Measurements from ENCODE around the gene CLEC5A.

- TF ChIP-seq CTCF (IDR thresholded peaks at IDR 0.05; ENCODE audit: insufficient read depth, low read length): no peak
- TF ChIP-seq, protein P1, sequence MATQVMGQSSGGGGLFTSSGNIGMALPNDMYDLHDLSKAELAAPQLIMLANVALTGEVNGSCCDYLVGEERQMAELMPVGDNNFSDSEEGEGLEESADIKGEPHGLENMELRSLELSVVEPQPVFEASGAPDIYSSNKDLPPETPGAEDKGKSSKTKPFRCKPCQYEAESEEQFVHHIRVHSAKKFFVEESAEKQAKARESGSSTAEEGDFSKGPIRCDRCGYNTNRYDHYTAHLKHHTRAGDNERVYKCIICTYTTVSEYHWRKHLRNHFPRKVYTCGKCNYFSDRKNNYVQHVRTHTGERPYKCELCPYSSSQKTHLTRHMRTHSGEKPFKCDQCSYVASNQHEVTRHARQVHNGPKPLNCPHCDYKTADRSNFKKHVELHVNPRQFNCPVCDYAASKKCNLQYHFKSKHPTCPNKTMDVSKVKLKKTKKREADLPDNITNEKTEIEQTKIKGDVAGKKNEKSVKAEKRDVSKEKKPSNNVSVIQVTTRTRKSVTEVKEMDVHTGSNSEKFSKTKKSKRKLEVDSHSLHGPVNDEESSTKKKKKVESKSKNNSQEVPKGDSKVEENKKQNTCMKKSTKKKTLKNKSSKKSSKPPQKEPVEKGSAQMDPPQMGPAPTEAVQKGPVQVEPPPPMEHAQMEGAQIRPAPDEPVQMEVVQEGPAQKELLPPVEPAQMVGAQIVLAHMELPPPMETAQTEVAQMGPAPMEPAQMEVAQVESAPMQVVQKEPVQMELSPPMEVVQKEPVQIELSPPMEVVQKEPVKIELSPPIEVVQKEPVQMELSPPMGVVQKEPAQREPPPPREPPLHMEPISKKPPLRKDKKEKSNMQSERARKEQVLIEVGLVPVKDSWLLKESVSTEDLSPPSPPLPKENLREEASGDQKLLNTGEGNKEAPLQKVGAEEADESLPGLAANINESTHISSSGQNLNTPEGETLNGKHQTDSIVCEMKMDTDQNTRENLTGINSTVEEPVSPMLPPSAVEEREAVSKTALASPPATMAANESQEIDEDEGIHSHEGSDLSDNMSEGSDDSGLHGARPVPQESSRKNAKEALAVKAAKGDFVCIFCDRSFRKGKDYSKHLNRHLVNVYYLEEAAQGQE (IDR thresholded peaks at IDR 0.05; ENCODE audit: insufficient replicate concordance, low read depth): no peak
- TF ChIP-seq POLR2AphosphoS5 (IDR thresholded peaks at IDR 0.05; ENCODE audit: low read depth): no peak
- no peak for TF ChIP-seq GABPA (IDR thresholded peaks at IDR 0.05; ENCODE audit: low read depth)
These were observed 5.7 kb downstream of the CLEC5A start for GRCh38 chr7:141941075-141941474.

Data from HL-60 (cell line).